Stomach smooth muscle (tissue), 2 donors: ENCODE data around the gene TEX19.

Experiments
- H3K27ac ChIP-seq: one replicate; pipeline ENCODE4 v1.7.0; 2013; ENCODE audit warnings: mild to moderate bottlenecking, low read length, inconsistent platforms
- H3K27me3 ChIP-seq, 2 donors: one replicate each; pipeline ENCODE4 v1.7.0; 2013; ENCODE audit warnings: low read length in 2 of 2; ENCODE audit not compliant: insufficient read depth in 2 of 2, control insufficient read depth in 1 of 2
- H3K36me3 ChIP-seq, 2 donors: one replicate each; pipeline ENCODE4 v1.7.0; 2013; ENCODE audit warnings: low read length in 2 of 2; ENCODE audit not compliant: control insufficient read depth in 2 of 2, insufficient read depth in 2 of 2
- H3K4me1 ChIP-seq: one replicate; pipeline ENCODE4 v1.7.0; 2013; ENCODE audit warnings: low read length; ENCODE audit not compliant: control insufficient read depth, insufficient read depth
- H3K4me3 ChIP-seq, 2 donors: one replicate each; pipeline ENCODE4 v1.7.0; 2013; ENCODE audit warnings: low read length in 2 of 2
- H3K9ac ChIP-seq, 2 donors: one replicate each; pipeline ENCODE4 v1.7.0; 2013; ENCODE audit warnings: low read length in 2 of 2, mild to moderate bottlenecking in 1 of 2
- H3K9me3 ChIP-seq, 2 donors: one replicate each; pipeline ENCODE4 v1.7.0; 2013; ENCODE audit warnings: low read length in 2 of 2; ENCODE audit not compliant: control insufficient read depth in 2 of 2
- donor health status: healthy.
- donor health status: Pancreatic carcinoma.

Gene TEX19

GRCh38 chr17:82396601-82397435 is 37.8 kb downstream of the TEX19 start:
- Histone ChIP-seq H3K4me1 (peaks cover 10% of the 10 kb centered on the region), H3K36me3 (peaks cover 7 to 13% of the 10 kb centered on the region in 2 donors), H3K4me3 (no peak overlapping the region), H3K9me3 (no peaks in the 10 kb centered on the region), H3K9ac (no peak overlapping the region), H3K27me3 (no peaks in the 10 kb centered on the region), H3K27ac (no peak overlapping the region)

- H3K9ac ChIP-seq: no peak overlapping the region
- H3K36me3 ChIP-seq: peaks cover 8 to 10% of the 10 kb centered on the region in 2 donors
- peaks cover 10% of the 10 kb centered on the region for H3K4me1 ChIP-seq
- no peak overlapping the region for H3K27ac ChIP-seq
- no peak overlapping the region for H3K4me3 ChIP-seq
- H3K27me3 ChIP-seq: no peaks in the 10 kb centered on the region
- H3K9me3 ChIP-seq: no peaks in the 10 kb centered on the region
Measured at GRCh38 chr17:82397449-82398335, 38.6 kb downstream of the TEX19 start.

GRCh38 chr17:82399041-82399441 is 40.0 kb downstream of the TEX19 start:
- Histone ChIP-seq H3K27me3 (no peaks in the 10 kb centered on the region), H3K4me1 (peaks cover 10% of the 10 kb centered on the region), H3K4me3 (no peak overlapping the region), H3K9me3 (no peaks in the 10 kb centered on the region), H3K27ac (no peak overlapping the region), H3K9ac (no peak overlapping the region), H3K36me3 (peaks cover 6 to 18% of the 10 kb centered on the region in 2 donors)

- Histone ChIP-seq H3K9ac (no peak overlapping the region), H3K27me3 (no peaks in the 10 kb centered on the region), H3K27ac (no peak overlapping the region), H3K9me3 (no peaks in the 10 kb centered on the region), H3K4me3 (no peak overlapping the region), H3K36me3 (peaks cover 6 to 15% of the 10 kb centered on the region in 2 donors), H3K4me1 (peaks cover 10% of the 10 kb centered on the region)
Measured at GRCh38 chr17:82399601-82400101, 40.6 kb downstream of the TEX19 start.

- Histone ChIP-seq H3K4me1 (peaks cover 10% of the 10 kb centered on the region), H3K9me3 (no peaks in the 10 kb centered on the region), H3K27ac (no peak overlapping the region), H3K9ac (no peak overlapping the region), H3K36me3 (peaks cover 6 to 15% of the 10 kb centered on the region in 2 donors), H3K4me3 (no peak overlapping the region), H3K27me3 (no peaks in the 10 kb centered on the region)
Measured at GRCh38 chr17:82400206-82400605, 41.2 kb downstream of the TEX19 start.

GRCh38 chr17:82400830-82401229 is 41.8 kb downstream of the TEX19 start:
- Histone ChIP-seq H3K27ac (no peak overlapping the region), H3K4me3 (no peak overlapping the region), H3K9ac (no peak overlapping the region)

GRCh38 chr17:82402865-82403264 is 43.8 kb downstream of the TEX19 start:
- Histone ChIP-seq H3K27ac (no peak overlapping the region), H3K4me1 (peaks cover 10% of the 10 kb centered on the region), H3K36me3 (peaks cover 6 to 15% of the 10 kb centered on the region in 2 donors), H3K27me3 (no peaks in the 10 kb centered on the region), H3K4me3 (no peak overlapping the region), H3K9me3 (no peaks in the 10 kb centered on the region), H3K9ac (no peak overlapping the region)

More at GRCh38 chr17:82400830-82401229, 41.8 kb downstream of the TEX19 start:
- Histone ChIP-seq H3K36me3 (peaks cover 6 to 15% of the 10 kb centered on the region in 2 donors), H3K9me3 (no peaks in the 10 kb centered on the region), H3K4me1 (peaks cover 10% of the 10 kb centered on the region), H3K27me3 (no peaks in the 10 kb centered on the region)

GRCh38 chr17:82403662-82404660 is 44.9 kb downstream of the TEX19 start:
- Histone ChIP-seq H3K36me3 (peaks cover 6 to 15% of the 10 kb centered on the region in 2 donors), H3K4me3 (no peak overlapping the region), H3K9ac (no peak overlapping the region), H3K4me1 (peaks cover 10% of the 10 kb centered on the region), H3K9me3 (no peaks in the 10 kb centered on the region), H3K27ac (no peak overlapping the region), H3K27me3 (no peaks in the 10 kb centered on the region)

GRCh38 chr17:82405051-82405450 is 46.0 kb downstream of the TEX19 start:
- Histone ChIP-seq H3K9ac (no peak overlapping the region), H3K27me3 (no peaks in the 10 kb centered on the region), H3K4me3 (no peak overlapping the region), H3K4me1 (peaks cover 3% of the 10 kb centered on the region), H3K27ac (no peak overlapping the region), H3K9me3 (no peaks in the 10 kb centered on the region), H3K36me3 (peaks cover 6 to 15% of the 10 kb centered on the region in 2 donors)
